GM19025 (cell line): ENCODE measurements around the gene GSTM1.
"Not testable (repeated sequence)": the region's sequence is repeated elsewhere in the genome, so short reads cannot be mapped to it uniquely, and the experiment has no call there.

Experiments
- ATAC-seq: cut with Tn5 transposase; IDR thresholded peaks from one replicate; pipeline ENCODE4 v1.9.1; 2021; ENCODE audit warnings: mild to moderate bottlenecking, low read depth, moderate library complexity; ENCODE audit not compliant: unreplicated experiment

The GSTM1 gene

DNA sequence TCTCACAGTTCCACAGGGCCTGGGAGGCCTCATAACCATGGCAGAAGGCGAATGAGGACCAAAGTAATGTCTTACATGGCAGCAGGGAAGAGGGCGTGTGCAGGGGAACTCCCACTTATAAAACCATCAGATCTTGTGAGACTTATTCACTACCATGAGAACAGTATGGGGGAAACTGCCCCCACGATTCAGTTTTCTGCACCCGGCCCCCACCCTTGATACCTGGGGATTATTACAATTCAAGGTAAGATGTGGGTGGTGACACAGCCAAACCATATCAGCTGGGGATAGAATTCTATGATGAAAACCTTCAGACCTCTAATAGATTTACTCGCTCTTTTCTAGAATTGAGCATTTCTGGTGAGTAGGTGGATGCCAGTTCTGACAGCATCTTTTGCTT, 6.8 kb downstream of the GSTM1 start:
- not testable (repeated sequence) for ATAC-seq

DNA sequence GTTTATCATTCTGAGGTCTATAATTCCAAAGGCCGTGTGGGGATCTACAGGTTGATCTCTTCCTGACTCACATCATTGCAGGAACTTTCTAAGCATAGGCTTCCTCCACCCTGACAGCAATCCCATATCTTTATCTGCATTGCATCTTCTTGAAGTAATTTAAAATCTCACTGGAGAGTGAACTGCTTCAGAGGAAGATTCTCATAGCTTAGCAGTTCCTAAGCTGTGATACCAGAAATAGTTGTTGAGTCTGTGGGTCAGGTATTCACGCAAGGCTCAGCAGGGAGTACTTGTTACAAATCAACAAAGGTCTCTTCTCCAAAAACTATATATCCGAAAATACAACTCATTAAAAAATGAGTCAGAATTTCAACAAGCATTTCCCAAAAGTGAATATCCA, 7.5 kb downstream of the GSTM1 start:
- not testable (repeated sequence) for ATAC-seq

- ATAC-seq, result no peak
Observed at GRCh38 chr1:109697066-109697465, 9.4 kb downstream of the GSTM1 start.

GRCh38 chr1:109697861-109698260, 10.2 kb downstream of the GSTM1 start:
- not testable (repeated sequence) for ATAC-seq

- ATAC-seq, result not testable (repeated sequence)
Observed at GRCh38 chr1:109702940-109703339, 15.3 kb downstream of the GSTM1 start.

DNA sequence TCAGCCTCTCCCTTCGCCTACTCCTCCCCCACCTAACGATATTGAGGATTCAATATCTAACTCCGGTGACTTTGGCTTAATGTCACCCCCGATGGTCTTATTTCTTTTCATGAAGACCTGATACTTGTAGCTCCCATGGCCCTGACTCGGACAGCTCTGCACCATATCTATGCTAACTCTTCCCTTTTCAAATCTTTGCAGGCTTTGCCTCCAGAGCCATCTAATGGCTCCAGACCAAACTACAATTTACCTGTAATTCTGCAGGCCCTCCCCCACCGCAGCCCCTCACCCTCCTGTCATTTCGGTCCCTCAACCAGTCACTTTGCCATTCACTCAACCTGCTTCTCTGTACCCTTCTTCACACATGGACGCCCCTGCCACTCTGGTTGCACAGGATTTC, 16.6 kb downstream of the GSTM1 start:
- no peak for ATAC-seq

- no peak for ATAC-seq
Observed at GRCh38 chr1:109705411-109705810, 17.8 kb downstream of the GSTM1 start.

DNA sequence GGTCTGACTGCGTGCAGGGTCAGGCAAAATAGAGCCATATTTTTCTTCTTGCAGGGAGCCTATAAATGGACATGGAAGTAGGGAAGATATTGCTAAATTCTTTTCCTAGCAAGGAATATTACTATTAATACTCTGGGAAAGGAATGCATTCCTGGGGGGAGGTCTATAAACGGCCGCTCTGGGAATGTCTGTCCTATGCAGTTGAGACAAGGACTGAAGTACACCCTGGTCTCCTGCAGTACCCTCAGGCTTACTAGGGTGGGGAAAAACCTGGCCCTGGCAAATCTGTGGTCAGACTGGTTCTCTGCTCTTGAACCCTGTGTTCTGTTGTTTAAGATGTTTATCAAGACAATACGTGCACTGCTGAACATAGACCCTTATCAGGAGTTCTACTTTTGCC, 21.3 kb downstream of the GSTM1 start:
- not testable (repeated sequence) for ATAC-seq

DNA sequence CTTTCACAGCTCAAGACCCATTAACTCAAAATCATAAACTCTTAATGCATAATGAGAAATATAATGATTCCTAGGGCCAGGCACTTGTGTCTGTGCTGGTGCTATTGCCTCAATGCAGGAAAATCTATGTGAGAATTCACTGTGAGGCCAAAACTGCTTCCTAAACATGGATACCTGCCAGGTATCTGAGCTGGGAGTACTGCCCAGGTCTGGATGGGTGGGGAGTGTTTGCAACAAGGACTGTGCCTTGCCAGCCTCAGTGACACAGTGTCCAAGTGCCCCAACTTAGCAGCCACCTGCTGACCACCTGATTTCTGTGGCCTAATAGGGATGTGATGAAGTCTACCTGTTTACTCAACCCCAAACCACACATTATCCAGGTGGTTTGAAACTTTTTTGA, 22.2 kb downstream of the GSTM1 start:
- ATAC-seq, result not testable (repeated sequence)

- ATAC-seq, result not testable (repeated sequence)
Observed at GRCh38 chr1:109711593-109712320, 24.1 kb downstream of the GSTM1 start, which contains the start of gene GSTM5. Gene GSTM5, plus strand, starts transcription at chr1:109712251. Its CDS starts 62 bp downstream, at chr1:109712313.

GRCh38 chr1:109712321-109712864, 24.8 kb downstream of the GSTM1 start:
- no peak for ATAC-seq

DNA sequence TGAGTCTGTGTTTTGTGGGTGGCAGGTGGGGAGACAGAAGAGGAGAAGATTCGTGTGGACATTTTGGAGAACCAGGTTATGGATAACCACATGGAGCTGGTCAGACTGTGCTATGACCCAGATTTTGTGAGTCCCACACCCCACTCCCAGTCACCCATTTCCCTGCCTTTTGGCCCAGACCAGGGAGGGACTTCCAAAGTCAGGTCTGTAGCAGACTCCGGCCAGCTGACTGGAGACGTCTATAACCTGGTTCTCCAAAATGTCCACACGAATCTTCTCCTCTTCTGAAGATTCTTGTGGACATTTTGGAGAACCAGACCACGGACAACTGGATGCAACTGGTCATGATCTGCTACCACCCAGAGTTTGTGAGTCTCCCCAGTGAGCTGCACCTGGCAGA, 26.0 kb downstream of the GSTM1 start:
- ATAC-seq, result no peak

GRCh38 chr1:109714661-109715372, 27.2 kb downstream of the GSTM1 start:
- ATAC-seq, result no peak

- ATAC-seq, result no peak
Observed at GRCh38 chr1:109716121-109716520, 28.5 kb downstream of the GSTM1 start.

DNA sequence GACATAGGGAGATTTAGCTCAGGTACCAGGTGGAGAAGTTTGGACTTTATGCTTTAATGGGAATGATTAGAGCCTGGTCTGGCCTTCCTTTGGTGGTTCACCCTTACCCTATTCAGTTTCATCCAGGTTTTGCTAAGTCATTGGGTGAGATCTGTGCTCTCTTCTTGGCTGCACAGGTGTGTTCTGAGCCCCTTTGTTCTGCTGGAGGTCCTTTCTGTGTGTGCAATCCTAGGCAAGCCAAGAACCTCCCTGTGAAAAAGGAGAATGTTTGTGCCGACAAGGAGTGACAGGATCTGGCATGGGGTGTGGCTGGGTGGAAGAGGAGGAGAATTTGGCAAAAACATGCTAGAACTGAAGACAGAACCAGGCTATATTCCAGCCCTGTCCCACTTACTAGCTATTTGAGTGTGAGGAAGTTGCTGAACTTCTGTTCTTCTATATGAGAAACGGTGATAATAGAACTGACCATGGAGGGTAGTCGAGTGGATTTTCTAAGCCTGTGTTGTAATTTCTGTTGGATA, 29.0 kb downstream of the GSTM1 start:
- no peak for ATAC-seq

DNA sequence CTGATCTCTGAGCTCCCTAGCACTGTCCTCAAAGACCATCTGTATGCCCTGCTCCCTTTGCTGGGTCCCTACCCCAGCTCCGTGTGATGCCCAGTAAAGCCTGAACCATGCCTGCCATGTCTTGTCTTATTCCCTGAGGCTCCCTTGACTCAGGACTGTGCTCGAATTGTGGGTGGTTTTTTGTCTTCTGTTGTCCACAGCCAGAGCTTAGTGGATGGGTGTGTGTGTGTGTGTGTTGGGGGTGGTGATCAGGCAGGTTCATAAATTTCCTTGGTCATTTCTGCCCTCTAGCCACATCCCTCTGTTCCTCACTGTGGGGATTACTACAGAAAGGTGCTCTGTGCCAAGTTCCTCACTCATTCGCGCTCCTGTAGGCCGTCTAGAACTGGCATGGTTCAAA, 30.1 kb downstream of the GSTM1 start:
- ATAC-seq, result no peak

DNA sequence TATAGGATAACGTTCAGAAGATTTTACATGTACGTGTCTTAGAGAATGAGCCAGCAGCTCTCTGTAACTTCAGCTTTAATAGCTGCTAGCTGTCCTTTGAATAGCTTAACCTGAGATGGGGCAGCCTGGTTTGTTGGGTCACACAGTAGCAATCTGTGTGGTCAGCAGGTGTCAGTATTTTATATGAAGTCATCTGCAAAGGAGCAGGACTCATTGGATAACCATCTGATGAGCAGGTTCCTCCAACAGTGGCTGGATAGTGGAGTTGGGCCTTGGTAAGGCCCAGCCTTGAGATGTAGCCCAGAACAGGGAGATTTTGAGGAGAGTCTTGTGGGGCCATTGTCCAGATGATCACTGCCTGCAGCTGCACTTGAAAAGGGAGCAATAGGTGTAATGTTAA, 30.9 kb downstream of the GSTM1 start:
- no peak for ATAC-seq

- no peak for ATAC-seq
Observed at GRCh38 chr1:109719337-109719837, 31.8 kb downstream of the GSTM1 start.

- ATAC-seq, result no peak
Observed at GRCh38 chr1:109721042-109721441, 33.4 kb downstream of the GSTM1 start.

- ATAC-seq, result no peak
Observed at GRCh38 chr1:109721971-109722370, 34.4 kb downstream of the GSTM1 start.
